ENCODE data around the gene SELPLG.
"Not testable (repeated sequence)": the region's sequence is repeated elsewhere in the genome, so short reads cannot be mapped to it uniquely, and the experiment has no call there.

Gene SELPLG

GRCh38 chr12:108602209-108602705 lies 31.4 kb downstream of the SELPLG start:
- no peak for DNase-seq

- no peak for DNase-seq
Measured at GRCh38 chr12:108600702-108601007, 33.0 kb downstream of the SELPLG start.

GRCh38 chr12:108599948-108600701 lies 33.6 kb downstream of the SELPLG start:
- DNase-seq = no peak

- no peak for DNase-seq
Measured at GRCh38 chr12:108599541-108599940, 34.2 kb downstream of the SELPLG start.

- DNase-seq = no peak
Measured at GRCh38 chr12:108598553-108599250, 35.0 kb downstream of the SELPLG start.

DNA sequence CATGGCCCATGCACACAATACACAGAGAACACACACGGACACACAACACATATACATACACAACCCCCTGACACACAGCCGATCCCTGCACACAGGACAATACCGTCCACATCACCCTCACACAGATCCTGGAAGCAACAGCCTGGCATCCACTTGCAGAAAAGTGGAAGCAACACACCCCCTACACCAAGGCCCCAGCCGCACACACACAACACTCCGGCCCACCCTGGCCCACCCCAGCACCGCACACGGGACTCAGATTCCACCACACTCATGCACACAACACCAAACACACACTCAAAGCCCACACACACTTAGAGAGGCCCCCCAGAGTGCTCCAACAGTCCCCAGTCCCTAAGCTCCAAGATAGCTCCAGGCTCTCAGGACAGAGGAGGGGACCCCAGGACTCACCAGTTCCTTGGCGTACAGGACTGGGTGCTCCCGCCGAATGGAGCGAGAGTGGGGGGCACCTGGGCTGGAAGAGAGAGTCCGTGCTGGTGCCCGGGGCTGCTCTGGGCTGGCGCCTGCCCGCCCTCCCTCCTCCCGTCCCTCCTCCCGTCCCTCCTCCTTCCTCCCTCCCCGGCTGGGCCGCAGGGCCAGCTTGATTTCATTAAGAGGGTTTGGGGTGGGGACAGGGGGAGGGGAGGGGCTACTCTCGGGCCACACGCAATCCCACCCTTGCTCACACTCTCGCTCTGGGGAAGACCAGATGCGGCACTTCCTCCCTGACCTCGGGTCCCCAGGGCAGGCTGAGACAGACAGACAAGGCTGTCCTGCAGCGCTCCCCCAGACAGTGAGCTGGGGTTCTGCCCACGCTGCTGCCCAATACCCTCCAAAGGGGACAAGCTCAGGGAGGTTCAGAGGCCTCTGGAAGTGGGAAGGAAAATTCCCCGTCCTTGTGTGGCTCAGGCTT lies 35.9 kb downstream of the SELPLG start, which contains the start of gene TMEM119:
TMEM119 (minus strand) TSS at position 526 of the 913 bp plus-strand sequence. CDS start 5,701 bp downstream, outside the sequence.
- no peak for DNase-seq

DNA sequence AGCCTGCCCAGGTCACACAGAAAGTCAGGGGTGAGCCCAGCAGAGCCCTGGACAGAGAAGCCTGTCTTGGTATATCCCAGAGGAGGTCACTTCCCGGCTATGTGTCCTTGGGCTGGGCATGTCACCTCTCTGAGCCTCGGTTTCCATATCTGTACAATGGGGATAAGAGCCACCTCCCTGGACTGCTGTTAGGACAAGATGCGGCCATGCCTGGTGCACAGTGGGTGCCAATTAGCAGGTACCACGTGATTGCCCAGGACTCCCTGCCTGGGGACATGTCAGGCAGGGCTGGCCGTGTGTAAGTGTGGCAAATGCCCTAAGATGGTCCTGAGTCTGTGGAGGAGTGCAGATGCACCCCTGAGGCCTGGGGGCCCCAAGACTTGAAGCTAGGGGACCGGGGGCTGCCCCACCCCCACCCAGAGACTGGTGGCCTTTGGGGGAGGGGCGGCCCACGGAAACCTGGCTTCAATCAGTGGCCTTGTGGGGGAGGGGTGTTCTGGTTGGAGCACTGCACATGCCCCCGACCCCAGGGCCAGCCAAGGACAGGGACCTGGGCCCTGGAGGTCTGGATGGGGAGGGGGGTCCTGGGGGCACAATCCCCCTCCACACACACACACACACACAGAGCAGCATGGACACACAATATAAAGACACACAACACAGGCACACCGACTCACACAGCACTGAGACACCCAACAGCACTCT lies 36.7 kb downstream of the SELPLG start:
- no peak for DNase-seq

GRCh38 chr12:108595711-108596647 lies 37.7 kb downstream of the SELPLG start:
- DNase-seq = no peak

DNA sequence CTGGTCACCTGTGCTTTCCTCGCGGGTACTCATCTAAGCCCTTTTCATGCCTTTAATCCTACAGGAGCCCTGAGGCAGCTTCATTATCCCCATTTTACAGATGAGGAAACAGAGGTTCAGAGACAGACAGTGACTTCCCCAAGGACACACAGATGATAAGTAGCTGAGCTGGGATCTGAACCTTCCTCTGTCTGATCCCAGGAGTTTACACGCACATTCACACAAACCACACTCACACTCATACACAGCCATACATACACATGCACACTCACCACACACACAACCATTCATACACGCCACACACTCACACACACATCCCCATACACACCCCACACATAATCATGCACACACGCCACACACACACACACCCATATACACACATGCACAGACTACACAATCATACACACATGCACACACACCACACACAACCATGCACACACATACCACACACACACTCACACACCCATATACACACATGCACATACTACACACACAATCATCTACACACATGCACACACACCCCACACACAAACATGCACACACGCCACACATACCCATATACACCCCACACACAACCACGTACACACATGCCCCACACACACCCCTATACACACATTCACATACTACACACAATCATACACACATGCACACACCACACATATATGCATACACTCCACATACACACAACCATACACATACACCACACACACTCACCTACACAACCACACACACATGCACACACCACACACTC lies 38.6 kb downstream of the SELPLG start:
- no peak for DNase-seq

DNA sequence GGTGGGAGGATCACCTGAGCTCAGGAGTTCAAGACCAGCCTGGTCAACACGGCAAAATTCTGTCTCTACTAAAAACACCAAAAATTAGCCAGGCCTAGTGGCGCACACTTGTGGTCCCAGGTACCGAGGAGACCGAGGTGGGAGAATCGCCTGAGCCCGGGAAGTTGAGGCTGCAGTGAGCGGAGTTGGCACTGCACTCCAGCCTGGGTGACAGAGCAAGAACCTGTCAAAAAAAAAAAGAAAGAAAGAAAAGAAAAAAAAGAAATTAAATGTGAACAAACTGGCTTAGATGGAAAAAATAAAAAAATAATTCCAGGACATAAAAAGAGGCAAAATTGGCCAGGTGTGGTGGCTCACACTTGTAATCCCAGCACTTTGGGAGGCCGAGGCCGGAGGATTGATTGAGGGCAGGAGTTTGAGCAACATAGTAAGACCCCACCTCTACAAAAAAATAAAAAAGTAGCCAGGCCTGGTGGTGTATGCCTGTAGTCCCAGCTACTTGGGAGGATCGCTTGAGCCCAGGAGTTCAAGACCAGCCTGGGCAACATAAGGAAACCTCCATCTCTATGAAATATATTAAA lies 39.3 kb downstream of the SELPLG start:
- DNase-seq = no peak

GRCh38 chr12:108592033-108592909 lies 41.4 kb downstream of the SELPLG start:
- no peak for DNase-seq

DNA sequence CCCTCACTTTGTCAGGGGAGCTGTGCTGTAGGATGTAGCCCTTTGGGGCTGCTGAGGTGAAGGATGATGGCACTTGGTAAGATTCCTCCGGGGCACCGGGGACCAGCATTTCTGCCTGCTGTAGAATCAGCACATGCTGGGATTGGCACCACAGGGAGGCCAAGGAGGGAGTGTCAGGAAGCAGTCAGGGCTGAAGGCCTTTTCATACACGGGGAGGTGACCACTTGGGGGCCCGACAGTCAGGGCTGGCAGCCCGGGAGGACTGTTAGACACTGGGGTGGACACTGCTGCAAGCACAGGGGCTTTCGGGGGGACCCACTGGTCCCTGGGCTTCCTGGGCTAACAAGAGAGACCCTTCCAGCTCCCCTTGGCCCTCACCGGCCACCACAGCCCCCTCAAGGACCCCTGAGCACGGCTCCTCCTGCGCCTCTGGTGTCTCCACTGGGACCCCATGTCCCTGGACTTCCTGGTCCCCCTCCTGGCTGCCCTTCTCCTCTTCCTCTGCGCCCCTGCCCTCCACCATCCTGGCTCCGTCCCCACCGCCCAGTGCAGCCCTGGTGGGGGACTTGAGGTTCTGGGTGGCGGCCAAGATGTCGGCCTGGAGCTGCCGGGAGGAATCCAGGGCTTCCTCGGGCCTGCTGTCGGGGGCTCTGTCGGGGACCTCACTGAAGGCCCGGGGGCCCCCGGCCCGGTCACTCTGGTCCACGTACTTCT lies 42.3 kb downstream of the SELPLG start:
- DNase-seq = no peak

GRCh38 chr12:108590463-108590862 lies 43.2 kb downstream of the SELPLG start:
- not testable (repeated sequence) for DNase-seq

GRCh38 chr12:108589840-108590229 lies 43.9 kb downstream of the SELPLG start:
- DNase-seq = no peak

- no peak for DNase-seq
Measured at GRCh38 chr12:108589028-108589839, 44.5 kb downstream of the SELPLG start.

DNA sequence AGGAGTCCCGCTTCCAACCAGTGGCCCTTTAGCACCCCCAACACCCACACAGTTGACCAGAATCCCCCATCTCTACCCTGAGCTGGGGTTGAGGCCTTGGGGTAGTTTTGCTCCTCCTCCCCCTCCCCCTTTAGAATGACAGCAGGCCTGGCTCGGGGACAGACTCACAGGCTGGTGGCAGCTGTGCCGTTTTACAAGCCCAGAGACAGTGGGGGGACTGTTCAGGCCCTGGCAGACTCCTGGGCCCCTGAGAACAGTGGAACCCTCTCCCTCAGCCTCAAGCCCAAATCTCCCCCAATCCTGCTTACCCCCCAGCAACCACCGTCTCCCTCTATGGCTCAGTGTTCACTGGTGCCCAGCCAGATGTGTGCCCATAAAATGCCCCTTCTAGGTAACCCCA lies 45.9 kb downstream of the SELPLG start:
- no peak for DNase-seq

DNA sequence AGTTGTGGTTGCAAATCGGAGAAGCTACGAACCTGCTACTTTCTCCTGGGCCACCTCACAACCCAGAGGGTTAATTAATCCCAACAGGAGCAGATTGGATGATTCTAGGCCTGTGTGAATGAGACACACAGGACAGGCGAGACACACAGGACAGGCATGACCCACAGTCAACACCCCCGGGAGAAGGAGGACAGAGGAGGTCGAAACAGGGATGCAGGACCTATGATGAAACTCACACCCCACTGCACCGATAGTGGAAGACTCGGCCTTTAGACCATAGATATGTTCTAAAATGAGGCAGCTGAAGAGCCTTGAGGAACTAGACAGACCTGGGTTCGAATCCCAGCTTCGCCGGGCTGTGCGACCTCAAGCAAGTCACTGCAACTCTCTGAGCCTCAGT lies 47.4 kb downstream of the SELPLG start:
- no peak for DNase-seq

- DNase-seq = no peak
Measured at GRCh38 chr12:108585864-108586263, 47.8 kb downstream of the SELPLG start.

Measured in activated T-cell treated with anti-CD3 and anti-CD28 coated beads for 4 hours (primary cell).